GM23248 (cell line): ENCODE results near the gene SENP1.

Source experiments
- EZH2 ChIP-seq: fragments of 200-600 bp; sonication (generic); IDR thresholded peaks from 2 replicates; pipeline ENCODE4 v1.6.1; 2018; ENCODE audit warnings: antibody characterized with exemption, mild to moderate bottlenecking; ENCODE audit not compliant: insufficient read depth, poor library complexity, severe bottlenecking
- EZH2phosphoT487 ChIP-seq: fragments of 200-600 bp; sonication (generic); IDR thresholded peaks from 2 replicates; pipeline ENCODE4 v1.6.1; 2018; ENCODE audit warnings: antibody characterized with exemption, moderate library complexity, mild to moderate bottlenecking, low read depth; ENCODE audit not compliant: insufficient read depth

DNA sequence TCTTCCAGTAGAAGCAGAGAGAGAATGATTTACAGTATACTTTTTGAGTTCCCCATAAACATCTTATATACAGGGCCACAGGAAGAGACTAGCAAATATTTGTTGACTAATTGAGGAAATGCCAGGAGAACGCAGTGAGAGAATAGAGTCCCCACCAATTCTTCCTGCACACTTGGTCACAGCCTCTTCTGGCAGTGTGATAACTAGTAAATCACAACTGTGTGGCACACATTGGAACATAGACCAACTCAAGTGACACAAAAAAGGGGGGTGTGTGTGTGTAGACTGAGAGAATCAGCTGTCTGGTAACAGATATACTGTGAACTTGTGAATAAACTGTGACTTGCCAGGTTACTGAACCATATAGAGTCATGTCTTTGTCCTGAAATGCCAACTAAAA, 23.5 kb upstream of the SENP1 start:
- TF ChIP-seq EZH2 (no peak), EZH2phosphoT487 (no peak)
